NCI-H82 (cell line): Measurements from ENCODE around the gene TTLL7.
A peak's percentile ranks its signal among the peaks of the same experiment; 100 is the strongest.

Experiments used
- DNase-seq: peaks from one replicate; lab custom pipeline; 2025; lab: John Stamatoyannopoulos, UW

The TTLL7 gene, protein sequence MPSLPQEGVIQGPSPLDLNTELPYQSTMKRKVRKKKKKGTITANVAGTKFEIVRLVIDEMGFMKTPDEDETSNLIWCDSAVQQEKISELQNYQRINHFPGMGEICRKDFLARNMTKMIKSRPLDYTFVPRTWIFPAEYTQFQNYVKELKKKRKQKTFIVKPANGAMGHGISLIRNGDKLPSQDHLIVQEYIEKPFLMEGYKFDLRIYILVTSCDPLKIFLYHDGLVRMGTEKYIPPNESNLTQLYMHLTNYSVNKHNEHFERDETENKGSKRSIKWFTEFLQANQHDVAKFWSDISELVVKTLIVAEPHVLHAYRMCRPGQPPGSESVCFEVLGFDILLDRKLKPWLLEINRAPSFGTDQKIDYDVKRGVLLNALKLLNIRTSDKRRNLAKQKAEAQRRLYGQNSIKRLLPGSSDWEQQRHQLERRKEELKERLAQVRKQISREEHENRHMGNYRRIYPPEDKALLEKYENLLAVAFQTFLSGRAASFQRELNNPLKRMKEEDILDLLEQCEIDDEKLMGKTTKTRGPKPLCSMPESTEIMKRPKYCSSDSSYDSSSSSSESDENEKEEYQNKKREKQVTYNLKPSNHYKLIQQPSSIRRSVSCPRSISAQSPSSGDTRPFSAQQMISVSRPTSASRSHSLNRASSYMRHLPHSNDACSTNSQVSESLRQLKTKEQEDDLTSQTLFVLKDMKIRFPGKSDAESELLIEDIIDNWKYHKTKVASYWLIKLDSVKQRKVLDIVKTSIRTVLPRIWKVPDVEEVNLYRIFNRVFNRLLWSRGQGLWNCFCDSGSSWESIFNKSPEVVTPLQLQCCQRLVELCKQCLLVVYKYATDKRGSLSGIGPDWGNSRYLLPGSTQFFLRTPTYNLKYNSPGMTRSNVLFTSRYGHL

DNA sequence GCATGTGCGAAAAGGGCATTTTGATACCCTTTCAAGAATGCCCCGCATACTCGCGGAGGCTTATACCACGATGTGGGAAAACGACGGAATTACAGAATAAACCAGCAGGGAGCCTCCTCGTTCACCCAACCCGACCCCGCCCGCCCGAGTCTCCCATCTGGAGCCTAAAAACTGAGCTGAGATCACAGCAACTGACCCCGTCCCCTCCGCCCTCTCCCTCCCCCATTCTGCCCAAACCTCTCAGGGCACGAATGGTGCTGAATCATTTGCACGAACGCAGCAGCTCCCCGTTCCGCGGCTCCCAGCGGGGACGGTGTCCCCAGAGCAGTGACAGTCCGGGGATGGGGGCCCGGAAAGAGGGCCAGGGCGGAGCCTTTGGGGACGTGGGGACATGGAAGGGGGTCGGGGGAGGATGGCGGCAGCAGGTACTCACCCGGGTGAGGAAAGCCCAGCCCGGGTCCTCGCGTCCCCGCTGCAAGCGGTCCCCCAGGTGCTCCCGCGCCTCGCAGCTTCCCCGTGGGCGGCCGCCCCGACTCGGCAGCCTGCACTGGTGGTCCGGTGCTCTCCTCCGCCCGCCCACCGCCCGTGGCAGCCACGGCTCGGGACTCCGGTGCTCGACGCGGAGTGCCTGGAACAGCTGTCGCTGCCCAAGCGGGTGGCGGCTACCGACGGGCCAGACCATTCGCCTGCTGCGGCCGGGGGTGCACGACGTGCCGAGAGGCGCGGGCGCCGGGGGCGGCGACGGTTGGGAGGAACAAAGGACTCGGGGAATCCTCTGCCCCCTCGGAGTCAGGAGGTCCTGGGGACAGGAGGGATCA, at the start of gene TTLL7:
TTLL7 (minus strand) TSS at position 635 of the 818 bp plus-strand sequence. CDS start 46,921 bp downstream, outside the sequence.
- DNase-seq = peak; percentile 95

DNA sequence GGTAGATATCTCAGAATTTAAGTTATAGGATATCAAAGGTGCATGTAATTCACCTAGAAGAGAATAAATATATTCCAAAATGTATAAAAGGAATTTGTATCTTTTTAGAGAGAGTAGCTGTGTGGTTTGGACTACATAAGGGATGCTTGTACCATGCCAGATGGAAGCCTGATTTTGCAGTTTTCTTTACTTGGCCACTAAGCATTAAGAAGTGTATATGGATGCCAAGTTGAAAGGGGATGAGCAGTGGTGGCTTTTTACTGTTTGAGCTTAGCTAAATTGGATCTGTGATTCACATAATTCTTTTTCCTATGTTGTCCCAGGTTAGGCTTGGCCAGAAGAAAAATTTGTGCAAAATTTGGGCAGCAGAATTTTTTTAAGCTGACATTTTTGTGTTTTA, 43.5 kb upstream of the TTLL7 start:
- DNase-seq = peak; percentile 5

DNA sequence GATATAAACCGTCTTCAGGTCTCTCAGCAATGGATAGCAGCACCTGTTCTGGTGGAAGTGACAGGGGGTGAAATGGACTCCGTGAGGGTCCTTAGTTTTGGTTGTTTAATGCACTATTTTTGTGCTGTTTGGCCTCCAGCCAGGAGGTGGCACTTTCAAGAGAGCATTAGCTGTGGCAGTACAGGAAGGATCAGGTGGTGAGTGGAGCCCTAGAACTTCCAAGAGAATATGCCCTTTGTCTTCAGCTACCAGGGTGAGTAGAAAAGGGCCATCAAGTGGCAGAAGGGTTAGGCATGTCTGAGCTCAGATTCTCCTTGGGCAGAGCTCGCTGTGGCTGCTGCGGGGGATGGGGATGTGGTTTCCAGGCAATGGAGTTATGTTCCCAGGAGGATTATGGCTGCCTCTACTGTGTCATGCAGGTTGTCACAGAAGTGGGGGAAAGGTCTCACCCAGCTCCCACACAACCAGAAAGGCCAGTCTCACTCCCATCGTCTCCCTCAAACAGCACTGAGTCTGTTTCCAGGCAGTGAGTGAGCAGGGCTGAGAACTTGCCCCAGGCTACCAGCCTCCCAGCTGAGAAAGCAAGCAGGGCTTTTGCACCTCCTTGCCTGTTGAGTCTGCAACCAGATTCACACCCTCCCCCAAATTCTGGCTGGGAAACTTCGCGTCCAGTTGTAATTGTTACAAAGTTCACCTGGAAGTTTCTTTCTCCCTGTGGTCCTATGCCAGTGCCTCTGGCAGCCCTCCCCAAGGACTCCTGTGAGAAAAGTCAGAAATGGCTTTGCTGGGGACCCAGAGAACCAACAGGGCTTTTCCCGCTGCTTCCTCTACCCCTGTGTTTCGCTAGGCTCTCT, 39.1 kb upstream of the TTLL7 start:
- DNase-seq = no peak

DNA sequence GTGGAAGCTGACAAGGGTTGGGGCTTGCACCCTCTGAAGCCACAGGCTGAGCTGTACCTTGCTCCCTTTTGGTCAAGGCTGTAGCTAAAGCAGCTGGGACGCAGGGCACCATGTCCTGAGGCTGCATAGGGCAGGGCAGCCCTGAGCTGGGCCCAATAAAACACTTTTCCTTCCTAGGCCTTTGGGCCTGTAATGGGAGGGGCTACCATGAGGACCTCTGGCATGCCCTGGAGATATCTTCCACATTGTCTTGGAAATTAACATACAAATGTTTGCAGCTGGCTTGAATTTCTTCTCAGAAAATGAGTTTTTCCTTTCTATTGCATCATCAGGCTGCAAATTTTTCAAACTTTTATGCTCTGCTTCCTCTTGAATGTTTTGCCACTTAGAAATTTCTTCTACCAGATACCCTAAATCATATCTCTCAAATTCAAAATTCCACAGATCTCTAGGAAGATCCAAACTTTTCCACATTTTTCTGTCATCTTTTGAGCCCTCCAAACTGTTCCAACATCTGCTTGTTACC, 32.9 kb upstream of the TTLL7 start:
- no peak for DNase-seq

DNA sequence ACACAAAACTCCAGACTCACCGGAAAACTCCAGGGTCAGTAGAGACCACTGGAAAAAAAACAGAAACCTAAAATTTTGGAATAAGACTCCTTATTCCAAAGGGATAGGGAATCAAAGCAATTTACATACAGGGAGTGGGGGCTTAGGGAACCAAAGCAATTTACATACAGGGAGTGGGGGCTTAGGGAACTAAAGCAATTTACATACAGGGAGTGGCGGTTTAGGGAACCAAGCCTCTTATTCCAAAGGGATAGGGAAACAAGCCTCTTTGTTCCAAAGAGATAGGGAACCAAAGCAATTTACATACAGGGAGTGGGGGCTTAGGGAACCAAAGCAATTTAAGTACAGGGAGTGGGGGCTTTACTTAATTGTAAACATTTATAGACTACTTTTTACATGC, 28.4 kb upstream of the TTLL7 start:
- peak; percentile 50 for DNase-seq

DNA sequence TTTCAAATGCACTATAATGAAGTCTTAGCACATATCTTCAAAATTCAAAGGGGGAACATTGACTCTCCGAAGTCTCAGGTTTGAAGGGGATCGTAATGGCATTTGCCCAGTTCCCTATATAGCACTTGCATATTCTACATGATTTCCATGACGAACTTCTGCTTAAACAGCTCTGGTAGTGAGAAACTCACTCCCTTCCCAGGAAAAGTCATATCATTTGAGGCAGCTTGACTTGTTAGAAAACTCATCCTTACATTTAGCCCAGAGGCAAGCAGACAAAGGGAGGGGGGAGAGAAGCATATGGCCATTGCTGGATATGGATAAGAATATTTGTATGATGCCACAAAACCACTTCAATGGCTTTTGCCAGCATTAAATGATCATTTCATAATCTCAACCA, 27.0 kb upstream of the TTLL7 start:
- no peak for DNase-seq

DNA sequence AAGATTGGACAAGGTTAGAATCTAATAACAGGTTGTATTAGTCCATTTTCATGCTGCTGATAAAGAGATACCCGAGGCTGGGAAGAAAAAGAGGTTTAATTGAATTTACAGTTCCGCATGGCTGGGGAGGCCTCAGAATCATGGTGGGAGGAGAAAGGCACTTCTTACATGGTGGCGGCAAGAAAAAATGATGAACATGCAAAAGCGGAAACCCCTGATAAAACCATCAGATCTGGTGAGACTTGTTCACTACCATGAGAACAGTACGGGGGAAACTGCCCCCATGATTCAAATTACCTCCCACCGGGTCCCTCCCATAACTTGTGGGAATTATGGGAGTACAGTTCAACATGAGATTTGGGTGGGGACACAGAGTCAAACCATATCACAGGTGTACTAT, 22.9 kb upstream of the TTLL7 start:
- DNase-seq = no peak

DNA sequence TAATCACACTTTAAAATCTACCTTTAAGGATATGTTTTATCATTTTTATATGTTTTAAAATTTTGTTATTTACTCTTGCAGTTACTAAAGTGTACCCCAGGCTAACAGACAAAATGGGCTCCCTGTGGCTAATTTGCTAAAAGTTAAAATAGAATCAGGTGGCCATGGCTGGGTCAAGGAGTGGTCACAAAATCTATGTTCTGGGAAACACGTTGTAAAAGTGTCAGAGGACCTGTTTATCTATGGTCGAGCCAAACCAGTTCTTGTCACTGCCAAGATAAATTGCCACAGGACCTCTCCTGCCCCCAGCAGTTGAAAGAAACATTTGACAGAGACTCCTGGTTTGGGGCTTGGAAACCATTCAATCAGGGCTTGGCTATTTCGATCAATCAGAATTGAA, 21.2 kb upstream of the TTLL7 start:
- no peak for DNase-seq

DNA sequence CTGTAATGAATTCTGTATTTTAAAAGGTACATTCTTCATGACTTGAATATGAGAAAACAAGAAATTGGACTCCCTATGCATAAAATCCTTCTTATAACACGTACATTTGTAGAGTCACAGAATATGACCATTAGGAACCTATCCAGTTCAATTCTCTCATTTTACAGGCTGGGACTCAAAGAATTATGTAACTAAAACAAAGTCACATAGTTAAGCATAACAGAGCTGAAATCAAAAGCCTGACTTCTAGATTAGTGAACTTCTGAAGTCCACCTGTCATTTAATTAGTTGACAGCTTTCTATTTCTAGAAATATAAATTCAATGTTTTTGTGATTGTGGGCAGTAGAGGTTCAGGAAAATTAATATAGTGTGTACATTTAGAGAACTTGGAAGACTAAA, 20.3 kb upstream of the TTLL7 start:
- no peak for DNase-seq

DNA sequence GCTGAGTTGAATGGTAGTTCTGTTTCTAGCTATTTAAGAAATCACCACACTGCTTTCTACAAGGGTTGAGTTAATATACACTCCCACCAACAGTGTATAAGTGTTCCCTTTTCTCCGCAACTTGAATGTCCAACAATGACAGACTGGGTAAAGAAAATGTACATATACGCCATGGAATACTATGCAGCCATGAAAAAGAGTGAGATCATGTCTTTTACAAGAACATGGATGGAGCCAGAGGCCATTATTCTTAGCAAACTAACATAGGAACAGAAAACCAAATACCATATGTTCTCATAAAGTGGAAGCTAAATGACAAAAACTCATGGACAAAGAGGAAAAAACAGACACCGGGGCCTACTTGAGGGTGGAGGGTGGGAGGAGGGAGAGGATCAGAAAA, 14.8 kb upstream of the TTLL7 start:
- DNase-seq = no peak

DNA sequence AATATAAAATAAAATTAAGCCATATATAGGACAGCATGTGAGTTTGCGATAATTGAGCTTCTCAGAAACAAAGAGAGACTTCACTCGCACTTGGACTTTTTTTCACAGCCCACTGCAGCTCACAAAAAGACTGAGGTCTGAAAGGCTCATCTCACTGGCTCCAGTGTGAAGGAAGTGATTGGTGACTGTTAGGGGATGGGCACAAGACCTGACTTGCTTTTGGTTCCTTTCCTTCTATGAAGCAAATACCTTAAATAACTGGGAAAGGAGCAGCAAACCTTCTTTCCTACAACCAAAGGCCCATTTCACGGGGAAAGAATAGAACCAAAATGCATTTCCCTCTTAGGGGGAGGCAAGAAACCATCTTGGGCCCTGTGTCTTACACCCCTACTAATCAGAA, 13.1 kb upstream of the TTLL7 start:
- DNase-seq = no peak

DNA sequence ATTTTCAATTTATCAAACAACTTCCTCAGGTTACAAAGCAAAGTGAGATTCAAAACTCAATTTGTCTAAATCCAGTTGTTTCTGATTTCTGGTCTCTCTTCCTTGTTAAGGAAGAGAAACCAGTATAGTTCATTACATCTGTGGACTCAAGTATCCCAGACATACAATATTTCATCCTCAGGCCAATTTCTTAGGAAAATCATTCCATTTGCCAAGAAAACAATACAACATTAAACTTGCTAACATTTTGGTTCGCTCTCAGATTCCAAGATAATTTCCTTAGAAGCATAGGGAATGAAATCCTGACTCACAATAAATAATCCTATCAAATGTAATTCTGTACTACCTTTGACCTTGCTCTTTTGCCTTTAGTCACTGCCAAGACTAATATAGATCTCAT, 11.2 kb upstream of the TTLL7 start:
- no peak for DNase-seq

DNA sequence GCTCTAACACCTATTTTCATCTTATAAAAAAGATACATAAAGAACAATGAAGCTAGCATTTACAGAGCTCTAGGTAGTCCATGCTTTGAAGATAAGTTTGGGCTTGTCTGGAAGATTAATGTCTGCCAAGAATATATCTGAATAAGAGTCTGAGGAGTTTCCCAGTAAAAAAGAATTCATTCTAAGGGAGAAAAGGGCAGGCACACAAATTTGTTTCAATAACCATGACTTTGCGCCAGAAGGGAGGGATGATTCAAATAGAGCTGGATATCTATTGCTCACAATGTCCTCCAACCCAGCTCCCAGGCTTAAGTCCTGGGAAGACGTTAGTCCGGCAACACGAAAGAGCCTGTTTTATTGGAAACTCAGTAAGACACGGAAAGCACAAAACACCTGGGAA, 9.7 kb upstream of the TTLL7 start:
- no peak for DNase-seq

DNA sequence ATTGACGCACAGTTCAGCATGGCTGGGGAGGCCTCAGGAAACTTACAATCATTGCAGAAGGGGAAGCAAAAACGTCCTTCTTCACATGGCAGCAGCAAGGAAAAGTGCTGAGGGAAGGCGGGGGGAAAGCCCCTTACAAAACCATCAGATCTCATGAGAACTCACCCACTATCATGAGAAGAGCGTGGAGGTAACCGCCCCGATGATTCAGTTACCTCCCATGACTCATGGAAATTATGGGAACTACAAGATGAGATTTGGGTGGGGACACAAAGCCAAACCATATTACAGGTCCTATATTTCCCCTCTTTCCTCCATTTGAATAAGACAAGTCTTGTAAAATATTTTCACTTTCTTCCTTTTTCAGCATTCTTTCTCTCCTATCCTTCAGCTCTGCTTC, 7.7 kb upstream of the TTLL7 start:
- DNase-seq = no peak

DNA sequence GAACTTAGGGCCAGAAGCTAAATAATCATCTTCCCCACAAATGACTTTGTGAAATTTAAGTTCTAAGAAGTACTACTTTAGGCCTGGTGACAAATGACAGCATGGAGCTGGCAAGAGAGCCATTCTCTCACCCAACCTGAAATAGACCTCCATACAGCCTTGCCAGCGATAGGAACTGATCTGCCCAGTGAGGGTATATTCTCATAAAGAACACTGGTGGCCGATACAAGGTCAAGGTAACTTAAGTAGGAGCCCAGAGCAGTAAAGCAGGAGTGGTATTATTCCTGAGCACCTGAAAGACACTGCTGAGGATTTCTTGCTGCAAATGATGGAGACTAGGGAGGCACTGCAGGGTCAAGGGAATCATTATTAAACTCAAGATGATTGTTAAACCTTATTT, 2.6 kb upstream of the TTLL7 start:
- no peak for DNase-seq

DNA sequence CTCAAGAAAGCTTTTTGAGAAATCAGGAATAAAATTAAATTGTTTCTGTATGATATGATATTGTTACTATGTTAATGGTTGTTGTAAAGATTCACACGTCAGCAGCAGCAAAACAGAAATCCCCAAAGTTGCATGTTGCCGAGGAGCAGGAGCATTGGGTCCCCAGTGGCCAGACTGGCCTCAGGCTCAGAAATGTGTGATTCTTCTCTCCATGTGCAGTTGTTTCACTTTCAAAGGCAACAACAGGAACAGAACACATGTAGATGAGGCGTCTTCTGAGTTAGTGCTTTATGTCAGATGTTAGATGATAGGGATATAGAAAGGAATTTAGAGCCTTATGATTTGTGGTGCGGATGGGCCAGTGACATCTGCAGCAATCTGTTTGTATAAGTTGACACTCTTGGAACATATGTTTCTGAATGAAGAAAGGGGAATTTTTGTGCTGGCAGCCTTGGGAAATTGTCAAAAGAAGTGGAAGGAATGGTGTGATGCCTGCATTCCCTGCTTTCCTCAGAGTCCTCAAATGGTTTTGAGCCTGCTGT, 2.1 kb upstream of the TTLL7 start:
- no peak for DNase-seq

DNA sequence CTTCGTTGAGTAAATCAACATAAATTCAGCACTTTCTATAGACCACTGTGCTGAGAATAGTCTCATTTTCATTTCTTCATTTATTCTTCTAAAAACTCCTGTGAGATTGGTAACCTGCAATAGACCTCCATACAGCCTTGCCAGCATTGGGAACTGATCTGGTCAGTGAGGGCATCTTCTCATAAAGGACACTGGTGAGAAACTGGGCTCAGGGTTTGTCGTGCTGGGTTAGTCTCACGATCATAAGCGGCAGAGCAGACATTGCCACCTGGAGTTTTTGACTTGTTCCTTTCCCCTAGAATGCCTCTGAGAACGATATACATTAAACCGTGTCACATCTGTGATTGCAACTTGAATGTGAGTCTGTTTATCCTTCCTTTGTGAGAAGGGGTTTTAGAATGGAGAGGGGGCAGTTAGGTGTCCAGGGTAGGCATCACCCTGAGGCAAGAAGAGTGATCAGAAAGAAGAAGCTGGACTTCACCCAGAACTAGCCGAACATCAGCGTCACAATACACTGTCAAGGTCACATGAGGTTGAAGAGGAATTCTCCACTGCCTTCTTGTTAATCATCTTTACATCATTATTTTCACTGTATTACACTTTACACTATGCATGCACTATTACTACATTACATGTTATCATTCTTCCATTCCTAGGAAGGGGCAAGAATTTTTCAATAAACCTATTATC, 1.4 kb upstream of the TTLL7 start:
- DNase-seq = peak; percentile 12

DNA sequence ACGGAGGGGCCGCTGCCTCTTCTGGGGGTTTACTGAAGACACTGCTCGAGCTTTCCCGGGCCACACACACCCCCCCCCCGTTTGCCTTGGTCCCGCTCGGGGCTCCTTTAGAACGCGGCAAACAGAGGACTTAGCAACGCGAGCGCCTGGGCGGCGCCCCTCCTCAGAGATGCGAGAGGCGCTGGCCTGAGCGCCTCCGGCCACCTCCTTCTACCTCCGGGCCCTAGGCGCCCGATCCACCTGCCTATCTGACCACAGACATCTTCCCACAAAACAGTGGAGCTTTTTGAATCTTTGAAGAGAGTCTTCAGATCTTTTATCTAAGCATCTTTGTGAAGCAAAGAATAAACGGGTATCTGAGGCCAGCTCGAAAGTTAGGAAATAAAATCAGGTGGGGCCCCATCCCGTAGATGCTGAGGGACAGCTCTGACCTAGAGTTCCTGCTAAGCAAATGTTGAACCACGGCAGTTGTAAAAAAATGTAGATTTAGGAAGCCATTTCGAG, 436 bp upstream of the TTLL7 start:
- peak; percentile 95 for DNase-seq

DNA sequence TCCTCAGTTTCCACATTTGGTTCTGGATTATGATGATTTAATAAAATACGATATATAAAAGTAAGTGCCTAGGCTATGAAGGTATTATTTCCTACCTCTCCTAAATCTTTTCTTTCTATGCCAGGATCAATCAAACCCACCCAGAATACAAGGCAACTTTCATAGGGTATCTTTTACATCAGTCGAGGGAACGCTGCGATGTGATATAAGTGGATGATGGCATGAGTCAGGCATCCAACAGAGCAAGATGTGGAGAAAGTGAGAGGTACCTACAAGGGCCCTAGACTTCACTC, 781 bp downstream of the TTLL7 start:
- DNase-seq = no peak

DNA sequence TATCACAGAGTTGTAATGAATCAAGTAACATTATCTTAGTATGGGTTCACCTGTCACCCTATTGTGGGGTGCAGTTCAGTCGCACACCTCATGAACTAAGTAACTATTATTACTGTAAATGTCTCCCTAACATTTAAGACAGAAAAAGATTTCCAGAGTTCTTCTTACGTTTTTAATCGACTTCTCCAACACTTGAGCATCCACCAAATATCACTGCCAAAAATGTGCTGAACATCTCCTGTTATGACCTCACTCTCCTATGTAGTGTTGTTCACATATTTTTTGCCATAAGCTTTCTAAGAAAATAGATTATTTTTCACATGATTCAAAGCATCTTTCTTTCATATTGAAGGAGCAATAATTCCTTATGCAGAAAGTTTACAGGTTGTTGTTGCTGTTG, 1.3 kb downstream of the TTLL7 start:
- DNase-seq = no peak
